HEK293 (cell line): ENCODE results near the gene FIBP.

ENCODE experiments used
- BCL11A ChIP-seq: fragments of 450-650 bp; formaldehyde crosslinking; IDR thresholded peaks from 2 replicates; pipeline ENCODE4 v1.5.1; 2016; ENCODE audit warnings: low read depth, missing biosample characterization, missing genetic modification characterization
- GFI1B ChIP-seq: fragments of 450-650 bp; formaldehyde crosslinking; IDR thresholded peaks from 2 replicates; pipeline ENCODE4 v1.5.1; 2016; ENCODE audit warnings: missing biosample characterization, missing genetic modification characterization
- GLI4 ChIP-seq: fragments of 450-650 bp; formaldehyde crosslinking; IDR thresholded peaks from 2 replicates; pipeline ENCODE4 v1.5.1; 2016; ENCODE audit warnings: missing biosample characterization, missing genetic modification characterization
- HOXA7 ChIP-seq: sonication (generic); formaldehyde crosslinking; IDR thresholded peaks from 2 replicates; pipeline ENCODE4 v1.8.1; 2022; ENCODE audit warnings: missing genetic modification reagents, borderline replicate concordance
- YY1 ChIP-seq: fragments of 450-650 bp; formaldehyde crosslinking; IDR thresholded peaks from 2 replicates; pipeline ENCODE4 v1.5.1; 2018; ENCODE audit warnings: missing biosample characterization, missing genetic modification characterization
- ZNF202 ChIP-seq: fragments of 450-650 bp; formaldehyde crosslinking; IDR thresholded peaks from 2 replicates; pipeline ENCODE4 v1.5.1; 2016; ENCODE audit warnings: missing biosample characterization, missing genetic modification characterization, borderline replicate concordance
- ZNF221 ChIP-seq: fragments of 450-650 bp; formaldehyde crosslinking; IDR thresholded peaks from 2 replicates; pipeline ENCODE4 v1.5.1; 2017; ENCODE audit warnings: missing biosample characterization, missing genetic modification characterization, borderline replicate concordance
- ZNF239 ChIP-seq: fragments of 450-650 bp; formaldehyde crosslinking; IDR thresholded peaks from 2 replicates; pipeline ENCODE4 v1.5.1; 2016; ENCODE audit warnings: missing biosample characterization, missing genetic modification characterization
- ZNF292 ChIP-seq: fragments of 450-650 bp; formaldehyde crosslinking; IDR thresholded peaks from 2 replicates; pipeline ENCODE4 v1.5.1; 2016; ENCODE audit warnings: low read depth, missing biosample characterization, missing genetic modification characterization, borderline replicate concordance
- ZNF311 ChIP-seq: fragments of 450-650 bp; formaldehyde crosslinking; IDR thresholded peaks from 2 replicates; pipeline ENCODE4 v1.5.1; 2017; ENCODE audit warnings: missing biosample characterization, missing genetic modification characterization, borderline replicate concordance
- ZNF391 ChIP-seq: fragments of 450-650 bp; formaldehyde crosslinking; IDR thresholded peaks from 2 replicates; pipeline ENCODE4 v1.5.1; 2016; ENCODE audit warnings: low read depth, missing biosample characterization, missing genetic modification characterization, borderline replicate concordance
- ZNF48 ChIP-seq: fragments of 450-650 bp; formaldehyde crosslinking; IDR thresholded peaks from 2 replicates; pipeline ENCODE4 v1.5.1; 2016; ENCODE audit warnings: missing biosample characterization, missing genetic modification characterization
- ZNF514 ChIP-seq: fragments of 450-650 bp; formaldehyde crosslinking; IDR thresholded peaks from 2 replicates; pipeline ENCODE4 v1.5.1; 2016; ENCODE audit warnings: missing biosample characterization, missing genetic modification characterization
- ZNF530 ChIP-seq: fragments of 450-650 bp; formaldehyde crosslinking; IDR thresholded peaks from 2 replicates; pipeline ENCODE4 v1.5.1; 2016; ENCODE audit warnings: low read depth, missing biosample characterization, missing genetic modification characterization
- ZNF645 ChIP-seq: fragments of 450-650 bp; formaldehyde crosslinking; IDR thresholded peaks from 2 replicates; pipeline ENCODE4; 2016; ENCODE audit warnings: missing biosample characterization, missing genetic modification characterization
- ZNF768 ChIP-seq: fragments of 450-650 bp; formaldehyde crosslinking; IDR thresholded peaks from 2 replicates; pipeline ENCODE4 v1.5.1; 2018; ENCODE audit warnings: missing biosample characterization, mild to moderate bottlenecking, missing genetic modification characterization
- ZSCAN16 ChIP-seq: fragments of 450-650 bp; formaldehyde crosslinking; IDR thresholded peaks from 2 replicates; pipeline ENCODE4 v1.5.1; 2016; ENCODE audit warnings: missing biosample characterization, missing genetic modification characterization
- ZSCAN23 ChIP-seq: fragments of 450-650 bp; formaldehyde crosslinking; IDR thresholded peaks from 2 replicates; pipeline ENCODE4 v1.5.1; 2016; ENCODE audit warnings: missing biosample characterization, missing genetic modification characterization
- ZSCAN5A ChIP-seq: fragments of 450-650 bp; formaldehyde crosslinking; IDR thresholded peaks from 2 replicates; pipeline ENCODE4 v1.5.1; 2016; ENCODE audit warnings: missing biosample characterization, missing genetic modification characterization
- TF ChIP-seq, protein P1 (sequence below): fragments of 450-650 bp; formaldehyde crosslinking; IDR thresholded peaks from 2 replicates; pipeline ENCODE4 v1.5.1; 2016; ENCODE audit warnings: missing biosample characterization, missing genetic modification characterization, borderline replicate concordance
- TF ChIP-seq, protein P2 (sequence below): sonication (generic); formaldehyde crosslinking; IDR thresholded peaks from 2 replicates; pipeline ENCODE4 v1.8.1; 2022; ENCODE audit warnings: mild to moderate bottlenecking, moderate library complexity, missing genetic modification reagents
- TF ChIP-seq, protein P3 (sequence below): fragments of 450-650 bp; formaldehyde crosslinking; IDR thresholded peaks from 2 replicates; pipeline ENCODE4 v1.5.1; 2016; ENCODE audit warnings: missing biosample characterization, missing genetic modification characterization
- TF ChIP-seq, protein P4 (sequence below): fragments of 450-650 bp; formaldehyde crosslinking; conservative IDR thresholded peaks from 2 replicates; pipeline ENCODE4 v1.5.1; 2016; ENCODE audit warnings: low read depth, missing biosample characterization, missing genetic modification characterization

FIBP gene

GRCh38 chr11:65919141-65919572 is 30.9 kb upstream of the FIBP start, which contains the start of gene DRAP1 (continued):
- TF ChIP-seq, protein P1, sequence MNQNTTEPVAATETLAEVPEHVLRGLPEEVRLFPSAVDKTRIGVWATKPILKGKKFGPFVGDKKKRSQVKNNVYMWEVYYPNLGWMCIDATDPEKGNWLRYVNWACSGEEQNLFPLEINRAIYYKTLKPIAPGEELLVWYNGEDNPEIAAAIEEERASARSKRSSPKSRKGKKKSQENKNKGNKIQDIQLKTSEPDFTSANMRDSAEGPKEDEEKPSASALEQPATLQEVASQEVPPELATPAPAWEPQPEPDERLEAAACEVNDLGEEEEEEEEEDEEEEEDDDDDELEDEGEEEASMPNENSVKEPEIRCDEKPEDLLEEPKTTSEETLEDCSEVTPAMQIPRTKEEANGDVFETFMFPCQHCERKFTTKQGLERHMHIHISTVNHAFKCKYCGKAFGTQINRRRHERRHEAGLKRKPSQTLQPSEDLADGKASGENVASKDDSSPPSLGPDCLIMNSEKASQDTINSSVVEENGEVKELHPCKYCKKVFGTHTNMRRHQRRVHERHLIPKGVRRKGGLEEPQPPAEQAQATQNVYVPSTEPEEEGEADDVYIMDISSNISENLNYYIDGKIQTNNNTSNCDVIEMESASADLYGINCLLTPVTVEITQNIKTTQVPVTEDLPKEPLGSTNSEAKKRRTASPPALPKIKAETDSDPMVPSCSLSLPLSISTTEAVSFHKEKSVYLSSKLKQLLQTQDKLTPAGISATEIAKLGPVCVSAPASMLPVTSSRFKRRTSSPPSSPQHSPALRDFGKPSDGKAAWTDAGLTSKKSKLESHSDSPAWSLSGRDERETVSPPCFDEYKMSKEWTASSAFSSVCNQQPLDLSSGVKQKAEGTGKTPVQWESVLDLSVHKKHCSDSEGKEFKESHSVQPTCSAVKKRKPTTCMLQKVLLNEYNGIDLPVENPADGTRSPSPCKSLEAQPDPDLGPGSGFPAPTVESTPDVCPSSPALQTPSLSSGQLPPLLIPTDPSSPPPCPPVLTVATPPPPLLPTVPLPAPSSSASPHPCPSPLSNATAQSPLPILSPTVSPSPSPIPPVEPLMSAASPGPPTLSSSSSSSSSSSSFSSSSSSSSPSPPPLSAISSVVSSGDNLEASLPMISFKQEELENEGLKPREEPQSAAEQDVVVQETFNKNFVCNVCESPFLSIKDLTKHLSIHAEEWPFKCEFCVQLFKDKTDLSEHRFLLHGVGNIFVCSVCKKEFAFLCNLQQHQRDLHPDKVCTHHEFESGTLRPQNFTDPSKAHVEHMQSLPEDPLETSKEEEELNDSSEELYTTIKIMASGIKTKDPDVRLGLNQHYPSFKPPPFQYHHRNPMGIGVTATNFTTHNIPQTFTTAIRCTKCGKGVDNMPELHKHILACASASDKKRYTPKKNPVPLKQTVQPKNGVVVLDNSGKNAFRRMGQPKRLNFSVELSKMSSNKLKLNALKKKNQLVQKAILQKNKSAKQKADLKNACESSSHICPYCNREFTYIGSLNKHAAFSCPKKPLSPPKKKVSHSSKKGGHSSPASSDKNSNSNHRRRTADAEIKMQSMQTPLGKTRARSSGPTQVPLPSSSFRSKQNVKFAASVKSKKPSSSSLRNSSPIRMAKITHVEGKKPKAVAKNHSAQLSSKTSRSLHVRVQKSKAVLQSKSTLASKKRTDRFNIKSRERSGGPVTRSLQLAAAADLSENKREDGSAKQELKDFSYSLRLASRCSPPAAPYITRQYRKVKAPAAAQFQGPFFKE (tag by site-specific recombination): no peak
- TF ChIP-seq, protein P2, sequence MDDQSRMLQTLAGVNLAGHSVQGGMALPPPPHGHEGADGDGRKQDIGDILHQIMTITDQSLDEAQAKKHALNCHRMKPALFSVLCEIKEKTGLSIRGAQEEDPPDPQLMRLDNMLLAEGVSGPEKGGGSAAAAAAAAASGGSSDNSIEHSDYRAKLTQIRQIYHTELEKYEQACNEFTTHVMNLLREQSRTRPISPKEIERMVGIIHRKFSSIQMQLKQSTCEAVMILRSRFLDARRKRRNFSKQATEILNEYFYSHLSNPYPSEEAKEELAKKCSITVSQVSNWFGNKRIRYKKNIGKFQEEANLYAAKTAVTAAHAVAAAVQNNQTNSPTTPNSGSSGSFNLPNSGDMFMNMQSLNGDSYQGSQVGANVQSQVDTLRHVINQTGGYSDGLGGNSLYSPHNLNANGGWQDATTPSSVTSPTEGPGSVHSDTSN (CRISPR knock-in tag): peak; percentile 29
- TF ChIP-seq GFI1B (tag by site-specific recombination): no peak
- no peak for TF ChIP-seq ZNF645 (tag by site-specific recombination)
- TF ChIP-seq ZNF768 (tag by site-specific recombination): no peak
- no peak for TF ChIP-seq BCL11A (tag by site-specific recombination)
- no peak for TF ChIP-seq ZNF202 (tag by site-specific recombination)
- TF ChIP-seq ZNF391: 0 out of 2 replicates have a peak, but pooled peaks have one; percentile 57
- no peak for TF ChIP-seq HOXA7 (CRISPR knock-in tag)
- peak; percentile 99; the same call in 1 of the 2 replicates for TF ChIP-seq ZNF221 (tag by site-specific recombination)
- TF ChIP-seq, protein P3, sequence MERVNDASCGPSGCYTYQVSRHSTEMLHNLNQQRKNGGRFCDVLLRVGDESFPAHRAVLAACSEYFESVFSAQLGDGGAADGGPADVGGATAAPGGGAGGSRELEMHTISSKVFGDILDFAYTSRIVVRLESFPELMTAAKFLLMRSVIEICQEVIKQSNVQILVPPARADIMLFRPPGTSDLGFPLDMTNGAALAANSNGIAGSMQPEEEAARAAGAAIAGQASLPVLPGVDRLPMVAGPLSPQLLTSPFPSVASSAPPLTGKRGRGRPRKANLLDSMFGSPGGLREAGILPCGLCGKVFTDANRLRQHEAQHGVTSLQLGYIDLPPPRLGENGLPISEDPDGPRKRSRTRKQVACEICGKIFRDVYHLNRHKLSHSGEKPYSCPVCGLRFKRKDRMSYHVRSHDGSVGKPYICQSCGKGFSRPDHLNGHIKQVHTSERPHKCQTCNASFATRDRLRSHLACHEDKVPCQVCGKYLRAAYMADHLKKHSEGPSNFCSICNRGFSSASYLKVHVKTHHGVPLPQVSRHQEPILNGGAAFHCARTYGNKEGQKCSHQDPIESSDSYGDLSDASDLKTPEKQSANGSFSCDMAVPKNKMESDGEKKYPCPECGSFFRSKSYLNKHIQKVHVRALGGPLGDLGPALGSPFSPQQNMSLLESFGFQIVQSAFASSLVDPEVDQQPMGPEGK (tag by site-specific recombination): peak; percentile 73
- TF ChIP-seq ZNF239: no peak
- TF ChIP-seq ZNF292 (tag by site-specific recombination): no peak
- TF ChIP-seq, protein P4, sequence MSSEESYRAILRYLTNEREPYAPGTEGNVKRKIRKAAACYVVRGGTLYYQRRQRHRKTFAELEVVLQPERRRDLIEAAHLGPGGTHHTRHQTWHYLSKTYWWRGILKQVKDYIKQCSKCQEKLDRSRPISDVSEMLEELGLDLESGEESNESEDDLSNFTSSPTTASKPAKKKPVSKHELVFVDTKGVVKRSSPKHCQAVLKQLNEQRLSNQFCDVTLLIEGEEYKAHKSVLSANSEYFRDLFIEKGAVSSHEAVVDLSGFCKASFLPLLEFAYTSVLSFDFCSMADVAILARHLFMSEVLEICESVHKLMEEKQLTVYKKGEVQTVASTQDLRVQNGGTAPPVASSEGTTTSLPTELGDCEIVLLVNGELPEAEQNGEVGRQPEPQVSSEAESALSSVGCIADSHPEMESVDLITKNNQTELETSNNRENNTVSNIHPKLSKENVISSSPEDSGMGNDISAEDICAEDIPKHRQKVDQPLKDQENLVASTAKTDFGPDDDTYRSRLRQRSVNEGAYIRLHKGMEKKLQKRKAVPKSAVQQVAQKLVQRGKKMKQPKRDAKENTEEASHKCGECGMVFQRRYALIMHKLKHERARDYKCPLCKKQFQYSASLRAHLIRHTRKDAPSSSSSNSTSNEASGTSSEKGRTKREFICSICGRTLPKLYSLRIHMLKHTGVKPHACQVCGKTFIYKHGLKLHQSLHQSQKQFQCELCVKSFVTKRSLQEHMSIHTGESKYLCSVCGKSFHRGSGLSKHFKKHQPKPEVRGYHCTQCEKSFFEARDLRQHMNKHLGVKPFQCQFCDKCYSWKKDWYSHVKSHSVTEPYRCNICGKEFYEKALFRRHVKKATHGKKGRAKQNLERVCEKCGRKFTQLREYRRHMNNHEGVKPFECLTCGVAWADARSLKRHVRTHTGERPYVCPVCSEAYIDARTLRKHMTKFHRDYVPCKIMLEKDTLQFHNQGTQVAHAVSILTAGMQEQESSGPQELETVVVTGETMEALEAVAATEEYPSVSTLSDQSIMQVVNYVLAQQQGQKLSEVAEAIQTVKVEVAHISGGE (tag by site-specific recombination): 0 out of 2 replicates have a peak, but pooled peaks have one; percentile 15
- TF ChIP-seq GLI4 (tag by site-specific recombination): no peak
- no peak for TF ChIP-seq ZNF530 (tag by site-specific recombination)
- no peak for TF ChIP-seq ZNF514 (tag by site-specific recombination)
- no peak for TF ChIP-seq ZSCAN23 (tag by site-specific recombination)
- peak; percentile 17; the same call in 1 of the 2 replicates for TF ChIP-seq YY1
- TF ChIP-seq ZNF48 (tag by site-specific recombination): no peak
- 0 out of 2 replicates have a peak, but pooled peaks have one; percentile 34 for TF ChIP-seq ZSCAN5A (tag by site-specific recombination)
- no peak for TF ChIP-seq ZNF311
- TF ChIP-seq ZSCAN16 (tag by site-specific recombination): no peak
